NCI-H2196 (cell line): ENCODE measurements around the gene ZNF688.

Experiments used
- DNase-seq: peaks from one replicate; lab custom pipeline; 2025; ENCODE audit not compliant: unreplicated experiment; lab: John Stamatoyannopoulos, UW

ZNF688 gene

DNA sequence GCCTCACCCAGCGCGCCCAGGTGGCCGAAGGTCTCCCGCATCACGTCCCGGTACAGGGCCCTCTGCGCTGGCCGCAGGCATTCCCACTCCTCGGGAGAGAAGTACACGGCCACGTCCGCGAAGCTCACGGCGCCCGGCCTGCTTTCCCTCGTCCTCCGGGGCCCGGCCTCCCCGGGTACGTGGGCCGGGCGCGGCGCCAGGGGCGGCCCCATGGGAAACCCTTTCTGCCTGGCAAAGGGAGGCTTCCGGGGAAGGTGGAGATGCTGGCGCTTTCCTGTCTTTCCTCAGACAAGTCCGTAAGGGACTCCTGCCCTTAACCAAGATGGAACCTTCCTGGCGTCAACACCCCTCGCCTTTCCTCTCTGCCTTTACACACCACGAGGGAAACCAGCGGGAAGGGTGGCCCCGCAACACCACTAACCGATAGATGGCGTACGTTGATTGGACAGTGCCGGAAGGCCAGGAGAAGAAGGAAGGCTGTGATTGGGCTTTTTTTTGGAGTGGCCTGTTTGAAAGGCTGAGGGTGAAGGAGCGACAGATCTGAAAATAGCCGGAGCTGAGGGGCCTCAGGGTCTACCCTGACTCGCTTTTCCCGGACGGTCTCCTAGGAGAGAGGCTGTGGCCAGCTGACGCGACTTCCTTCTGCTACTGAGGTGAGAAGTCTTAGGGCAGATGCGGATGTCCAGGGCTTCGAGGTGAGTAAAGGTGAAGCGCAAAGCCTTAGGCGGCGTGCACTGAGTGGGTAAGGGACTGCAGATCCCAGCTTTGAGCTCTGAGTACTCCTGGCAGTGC is 14.1 kb upstream of the ZNF688 start, which contains the start of gene ZNF785:
ZNF785 (minus strand) TSS at position 298 of the 792 bp plus-strand sequence; CDS start at position 212, 86 bp downstream.
- DNase-seq: peak; percentile 98

DNA sequence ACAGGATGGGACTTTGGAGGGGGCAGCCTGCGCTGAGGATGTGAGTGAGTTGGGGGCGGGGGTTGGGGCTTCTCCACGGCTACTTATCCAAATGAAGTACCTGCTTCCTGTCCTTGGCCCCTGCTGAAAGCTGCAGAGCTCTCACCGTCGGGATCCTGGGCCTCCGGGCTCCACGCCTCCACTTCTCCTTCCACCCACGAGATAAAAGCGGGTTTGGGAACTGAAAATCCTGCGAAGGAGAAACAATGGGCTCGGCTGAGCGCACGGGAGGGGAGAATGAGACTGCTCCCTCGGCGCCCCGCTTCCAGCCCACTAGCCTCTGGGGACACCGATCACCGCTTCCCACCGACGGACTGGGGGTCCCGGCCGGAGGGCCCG is 13.5 kb upstream of the ZNF688 start:
- DNase-seq: no peak

DNA sequence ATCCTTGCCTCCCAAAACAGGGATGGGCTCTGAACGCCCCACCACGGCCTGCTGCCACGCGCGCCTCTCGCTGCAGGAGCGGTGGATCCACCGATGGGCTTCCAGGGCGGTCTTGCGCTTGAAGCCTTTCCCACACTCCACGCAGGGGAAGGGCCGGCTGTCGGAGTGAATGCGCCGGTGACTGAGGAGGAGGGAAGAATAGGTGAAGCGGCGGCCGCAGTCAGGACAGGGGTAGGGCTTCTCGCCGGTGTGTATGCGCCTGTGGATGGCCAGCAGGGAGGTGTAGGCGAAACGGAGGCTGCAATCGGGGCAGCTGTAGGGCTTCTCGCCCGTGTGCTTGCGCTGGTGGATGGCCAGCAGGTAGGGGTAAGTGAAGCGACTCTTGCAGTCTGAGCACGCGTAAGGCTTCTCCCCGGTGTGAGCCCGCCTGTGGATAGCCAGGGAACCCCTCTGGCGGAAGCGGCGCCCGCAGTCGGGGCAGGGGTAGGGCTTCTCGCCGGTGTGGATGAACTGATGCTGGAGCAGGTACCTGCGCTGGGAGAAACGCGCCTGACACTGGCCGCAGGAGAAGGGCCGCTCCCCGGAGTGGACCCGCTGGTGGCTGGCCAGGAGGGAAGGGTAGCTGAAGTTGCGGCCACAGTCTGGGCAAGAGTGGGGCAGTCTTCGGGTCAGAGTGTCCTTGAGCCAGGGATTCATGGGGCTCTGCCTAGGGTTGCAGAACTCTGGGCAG is 11.3 kb upstream of the ZNF688 start:
- DNase-seq: no peak

- no peak for DNase-seq
Observed at GRCh38 chr16:30581457-30581856, 9.9 kb upstream of the ZNF688 start.

GRCh38 chr16:30574678-30575077 is 3.2 kb upstream of the ZNF688 start:
- no peak for DNase-seq

GRCh38 chr16:30570636-30571444 is 674 bp downstream of the ZNF688 start:
- DNase-seq: no peak

DNA sequence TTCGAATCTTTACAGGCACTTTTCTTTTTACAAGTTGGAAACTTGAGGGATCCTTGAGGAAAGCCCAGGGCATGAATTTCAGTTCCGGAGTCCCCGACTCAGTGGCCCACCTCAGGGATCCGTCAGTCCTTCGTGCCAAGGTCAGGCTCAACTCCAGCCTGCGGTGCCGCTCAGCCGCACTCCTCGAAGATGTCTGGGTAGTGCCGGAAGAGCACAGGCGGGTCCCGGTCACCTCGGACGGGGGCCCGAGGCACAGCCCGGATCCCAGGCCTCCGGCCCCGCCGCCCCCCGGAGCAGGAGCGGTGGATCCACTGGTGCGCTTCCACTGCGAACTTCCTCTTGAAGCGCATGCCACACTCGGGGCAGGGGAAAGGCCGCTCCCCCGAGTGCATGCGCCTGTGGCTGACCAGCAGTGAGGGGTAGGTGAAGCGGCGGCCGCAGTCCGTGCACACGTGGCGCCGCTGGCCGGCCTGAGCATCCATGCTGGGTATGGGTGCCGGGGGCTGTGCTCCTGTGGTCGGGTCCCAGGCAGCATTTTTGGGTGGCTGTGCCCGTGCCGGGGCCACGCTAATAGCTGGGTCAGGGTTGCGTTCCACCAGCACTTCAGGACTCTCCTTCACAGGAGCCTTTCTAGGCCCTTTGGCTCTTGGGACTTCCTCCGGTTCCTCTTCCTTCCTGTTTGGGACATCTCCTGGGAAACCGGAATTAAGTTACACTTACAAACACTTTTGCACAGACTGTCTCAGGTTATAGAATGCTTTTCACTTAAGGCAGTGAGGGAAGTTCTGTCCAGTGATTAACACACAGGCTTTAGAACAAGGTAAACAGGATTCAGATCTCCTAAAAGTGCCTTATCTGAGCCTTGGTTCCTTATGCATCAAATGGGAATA is 1.5 kb downstream of the ZNF688 start:
- no peak for DNase-seq

- DNase-seq: no peak
Observed at GRCh38 chr16:30569281-30569680, 2.2 kb downstream of the ZNF688 start.

- peak; percentile 74 for DNase-seq
Observed at GRCh38 chr16:30567991-30568638, 3.4 kb downstream of the ZNF688 start.

DNA sequence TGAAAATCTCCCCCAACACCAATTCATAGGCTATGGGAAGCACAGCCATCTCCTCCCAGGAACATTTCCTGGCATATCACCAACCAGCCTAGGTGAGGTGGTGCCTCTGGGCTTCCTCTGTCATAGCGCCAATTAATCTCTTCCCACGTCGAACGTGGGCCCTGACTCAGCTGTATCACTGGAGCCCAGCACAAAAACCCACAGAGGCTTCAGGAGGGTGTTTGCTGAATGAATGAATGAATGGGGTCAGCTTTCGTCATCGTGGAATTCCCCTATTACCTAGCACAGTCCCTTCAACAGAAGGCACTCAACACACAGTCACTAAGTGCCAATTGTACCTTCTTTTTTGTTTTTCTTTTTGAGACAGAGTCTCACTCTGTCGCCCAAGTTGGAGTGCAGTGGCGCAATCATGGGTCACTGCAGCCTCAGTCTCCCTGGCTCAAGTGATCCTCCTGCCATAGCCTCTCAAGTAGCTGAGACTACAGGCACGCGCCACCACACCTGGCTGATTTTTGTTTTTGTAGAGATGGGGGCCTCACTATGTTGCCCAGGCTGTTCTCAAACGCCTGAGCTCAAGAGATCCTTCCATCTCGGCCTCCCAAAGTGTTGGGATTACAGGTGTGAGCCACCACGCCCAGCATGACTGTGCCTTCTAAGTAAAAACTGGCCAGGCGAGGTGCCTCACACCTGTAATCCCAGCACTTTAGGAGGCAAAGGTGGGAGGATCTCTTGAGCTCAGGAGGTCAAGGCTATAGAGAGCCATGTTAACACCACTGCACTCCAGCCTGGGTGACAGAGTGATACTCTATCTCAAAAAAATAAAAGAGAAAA is 4.1 kb downstream of the ZNF688 start:
- DNase-seq: no peak

DNA sequence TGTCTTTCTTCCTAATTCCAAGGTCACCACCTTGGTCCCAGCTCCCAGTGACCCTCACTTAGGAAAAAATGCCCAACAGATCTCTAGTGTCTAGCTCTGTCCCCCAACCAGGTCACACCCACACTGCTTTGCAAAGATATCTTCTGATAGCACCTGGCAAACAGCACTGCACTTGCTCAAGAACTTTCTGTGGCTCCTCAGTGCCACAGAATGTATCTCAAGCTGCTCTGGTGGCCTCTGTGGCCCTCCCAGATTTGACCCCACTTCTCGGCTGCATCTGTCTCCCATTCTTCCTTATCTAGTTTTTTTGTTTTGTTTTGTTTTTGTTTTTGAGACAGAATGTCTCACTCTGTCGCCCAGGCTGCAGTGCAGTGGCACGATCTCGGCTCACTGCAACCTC is 5.0 kb downstream of the ZNF688 start:
- no peak for DNase-seq

- no peak for DNase-seq
Observed at GRCh38 chr16:30565984-30566383, 5.5 kb downstream of the ZNF688 start.

GRCh38 chr16:30565526-30565925 is 6.0 kb downstream of the ZNF688 start:
- DNase-seq: no peak

- no peak for DNase-seq
Observed at GRCh38 chr16:30562021-30562420, 9.5 kb downstream of the ZNF688 start.

DNA sequence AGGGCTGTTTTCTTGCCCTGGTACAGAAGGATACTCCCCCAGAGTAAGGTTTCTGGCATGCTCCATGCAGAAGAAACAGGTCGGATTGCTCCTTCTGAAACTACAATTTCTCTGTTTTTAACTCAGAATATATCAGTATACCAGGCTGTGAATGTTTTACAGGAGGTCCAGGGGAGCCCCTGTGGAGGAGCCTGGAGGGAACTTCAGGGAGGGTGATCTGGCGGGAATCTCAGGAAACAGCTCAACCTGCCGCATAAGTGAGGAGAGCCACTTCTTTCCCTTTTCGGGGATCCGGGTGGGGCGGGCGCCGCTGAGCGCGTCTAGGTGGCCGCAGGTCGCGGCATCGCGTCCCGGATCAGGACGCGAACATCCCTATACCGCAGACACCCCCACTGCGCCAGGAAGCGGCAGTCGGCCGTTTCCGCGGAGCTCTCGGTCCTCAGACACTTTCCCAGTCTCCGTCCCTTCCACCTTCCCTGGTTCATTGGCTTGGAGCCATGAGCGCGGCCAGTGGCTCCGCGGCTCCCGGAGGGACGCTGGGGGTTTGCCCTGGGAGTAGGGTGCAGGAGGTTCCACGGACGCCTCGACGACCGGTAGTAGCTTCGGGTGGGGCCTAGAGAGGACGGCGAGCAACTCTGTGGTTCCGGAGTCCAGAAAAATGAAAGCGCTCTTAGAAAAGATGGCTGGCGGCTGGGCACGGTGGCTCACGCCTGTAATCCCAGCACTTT is 10.3 kb downstream of the ZNF688 start:
- no peak for DNase-seq

- no peak for DNase-seq
Observed at GRCh38 chr16:30559690-30560089, 11.8 kb downstream of the ZNF688 start.

DNA sequence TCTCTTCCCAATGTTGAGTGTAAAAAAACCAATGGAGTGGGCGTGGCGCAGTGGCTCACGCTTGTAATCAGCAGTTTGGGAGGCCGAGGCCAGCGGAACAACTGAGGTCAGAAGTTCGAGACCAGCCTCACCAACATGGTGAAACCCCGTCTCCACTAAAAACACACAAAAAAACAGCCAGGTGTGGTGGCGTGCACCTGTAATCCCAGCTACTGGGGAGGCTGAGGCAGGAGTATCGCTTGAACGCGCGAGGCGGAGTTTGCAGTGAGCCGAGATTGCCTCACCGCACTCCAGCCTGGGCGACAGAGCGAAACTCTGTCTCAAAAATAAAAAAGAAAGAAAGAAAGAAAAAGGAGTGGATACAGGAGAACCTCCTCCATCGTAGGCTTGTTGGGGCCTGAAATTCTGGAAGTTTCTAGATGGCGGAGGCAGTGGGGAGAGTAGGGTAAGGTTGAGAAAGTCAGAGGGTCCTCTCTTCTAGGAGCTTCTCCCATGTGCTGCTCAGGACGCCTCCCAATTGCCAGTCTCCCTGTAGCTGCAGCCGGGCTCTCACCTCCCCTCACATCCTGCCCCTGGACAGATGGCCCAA is 12.6 kb downstream of the ZNF688 start:
- no peak for DNase-seq
